Adrenal gland (tissue), 5 donors: ENCODE measurements around the gene SAA1.

Experiments used
- POLR2A ChIP-seq, 2 donors: fragments of 450-650 bp; IDR thresholded peaks; one replicate each; pipeline ENCODE4 v1.6.1; 2017; ENCODE audit warnings: antibody characterized with exemption in 2 of 2, mild to moderate bottlenecking in 2 of 2, moderate library complexity in 1 of 2
- TF ChIP-seq, protein P1 (sequence below), 6 experiments: fragments of 450-650 bp in 4 of 6; fragments of 200-600 bp in 2 of 6; sonication (generic) in 1 of 6; IDR thresholded peaks; 1 replicate in 5 of 6; 2 replicates in 1 of 6; pipeline versions ENCODE4 v1.5.1 to v1.8.0; 2016 to 2021; ENCODE audit warnings: antibody characterized with exemption in 6 of 6, mild to moderate bottlenecking in 2 of 6, moderate library complexity in 1 of 6
- donor health status: DM: no; HTN: no; CAD: no.

DNA sequence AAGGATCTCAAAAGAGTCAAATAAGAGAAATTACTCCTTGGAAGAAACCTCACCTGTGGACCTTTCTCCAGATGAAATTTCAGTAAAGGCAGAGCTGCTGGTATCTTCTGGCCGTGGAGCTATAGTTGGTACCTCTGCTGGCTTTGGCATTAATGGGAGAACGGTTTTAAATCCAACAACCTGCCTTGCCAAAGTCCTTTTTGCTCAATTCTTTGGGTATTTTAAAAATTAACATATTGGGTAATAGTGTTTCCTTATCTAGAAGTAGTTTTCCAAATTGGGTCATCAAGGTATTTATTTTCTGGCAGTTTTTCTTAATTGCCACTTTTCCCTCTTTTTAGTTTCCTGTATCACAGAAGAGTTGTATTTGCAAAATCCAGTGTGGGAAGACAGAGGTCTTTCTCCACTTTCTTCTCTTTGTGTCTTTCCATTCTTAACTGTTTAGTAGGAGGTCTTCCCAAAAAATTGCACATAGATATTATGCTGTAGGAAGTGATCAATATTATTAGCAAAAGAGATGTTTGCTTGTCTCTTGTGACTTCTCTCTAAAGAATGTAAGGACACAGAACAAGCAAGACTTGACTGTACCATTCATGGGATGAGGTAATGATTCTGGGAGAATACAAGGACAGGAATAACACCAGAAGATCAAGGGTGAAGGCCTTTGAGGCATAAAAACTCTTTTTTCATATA is 29.3 kb upstream of the SAA1 start, which contains the start of gene SAA4:
- TF ChIP-seq, protein P1, sequence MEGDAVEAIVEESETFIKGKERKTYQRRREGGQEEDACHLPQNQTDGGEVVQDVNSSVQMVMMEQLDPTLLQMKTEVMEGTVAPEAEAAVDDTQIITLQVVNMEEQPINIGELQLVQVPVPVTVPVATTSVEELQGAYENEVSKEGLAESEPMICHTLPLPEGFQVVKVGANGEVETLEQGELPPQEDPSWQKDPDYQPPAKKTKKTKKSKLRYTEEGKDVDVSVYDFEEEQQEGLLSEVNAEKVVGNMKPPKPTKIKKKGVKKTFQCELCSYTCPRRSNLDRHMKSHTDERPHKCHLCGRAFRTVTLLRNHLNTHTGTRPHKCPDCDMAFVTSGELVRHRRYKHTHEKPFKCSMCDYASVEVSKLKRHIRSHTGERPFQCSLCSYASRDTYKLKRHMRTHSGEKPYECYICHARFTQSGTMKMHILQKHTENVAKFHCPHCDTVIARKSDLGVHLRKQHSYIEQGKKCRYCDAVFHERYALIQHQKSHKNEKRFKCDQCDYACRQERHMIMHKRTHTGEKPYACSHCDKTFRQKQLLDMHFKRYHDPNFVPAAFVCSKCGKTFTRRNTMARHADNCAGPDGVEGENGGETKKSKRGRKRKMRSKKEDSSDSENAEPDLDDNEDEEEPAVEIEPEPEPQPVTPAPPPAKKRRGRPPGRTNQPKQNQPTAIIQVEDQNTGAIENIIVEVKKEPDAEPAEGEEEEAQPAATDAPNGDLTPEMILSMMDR (IDR thresholded peaks at IDR 0.05) = no peak
- no peak for TF ChIP-seq POLR2A (IDR thresholded peaks at IDR 0.05)
